Ammon's horn (tissue), 1 donor: ENCODE data around the gene AFF2.
"Not testable (repeated sequence)": the region's sequence is repeated elsewhere in the genome, so short reads cannot be mapped to it uniquely, and the experiment has no call there.

Source experiments
- DNase-seq: peaks from one replicate; pipeline ENCODE4 v3.0.0-alpha.2; 2016; ENCODE audit warnings: low spot score

Gene AFF2

GRCh38 chrX:148856505-148856904 lies 356.1 kb downstream of the AFF2 start:
- DNase-seq = no peak

GRCh38 chrX:148865277-148866210 lies 365.1 kb downstream of the AFF2 start:
- DNase-seq = no peak

- no peak for DNase-seq
These were observed 367.2 kb downstream of the AFF2 start for GRCh38 chrX:148867596-148867995.

GRCh38 chrX:148871422-148872160 lies 371.2 kb downstream of the AFF2 start:
- DNase-seq = peak; percentile 5

GRCh38 chrX:148872161-148872535 lies 371.7 kb downstream of the AFF2 start:
- DNase-seq = no peak

- DNase-seq = no peak
These were observed 372.5 kb downstream of the AFF2 start for GRCh38 chrX:148872881-148873280.

GRCh38 chrX:148874636-148875246 lies 374.3 kb downstream of the AFF2 start:
- no peak for DNase-seq

- no peak for DNase-seq
These were observed 378.0 kb downstream of the AFF2 start for GRCh38 chrX:148878371-148878770.

- DNase-seq = no peak
These were observed 384.8 kb downstream of the AFF2 start for GRCh38 chrX:148885203-148885602.

GRCh38 chrX:148893395-148893794 lies 393.0 kb downstream of the AFF2 start:
- DNase-seq = no peak

- DNase-seq = no peak
These were observed 402.2 kb downstream of the AFF2 start for GRCh38 chrX:148902581-148902980.

GRCh38 chrX:148903176-148903575 lies 402.8 kb downstream of the AFF2 start:
- no peak for DNase-seq

- no peak for DNase-seq
These were observed 404.1 kb downstream of the AFF2 start for GRCh38 chrX:148904421-148905111.

GRCh38 chrX:148905400-148905799 lies 405.0 kb downstream of the AFF2 start:
- no peak for DNase-seq

- DNase-seq = not testable (repeated sequence)
These were observed 406.2 kb downstream of the AFF2 start for GRCh38 chrX:148906628-148907027.

- no peak for DNase-seq
These were observed 409.3 kb downstream of the AFF2 start for GRCh38 chrX:148909758-148910157.

GRCh38 chrX:148913971-148914370 lies 413.6 kb downstream of the AFF2 start:
- DNase-seq = no peak

GRCh38 chrX:148914783-148915182 lies 414.4 kb downstream of the AFF2 start:
- no peak for DNase-seq

- DNase-seq = no peak
These were observed 415.1 kb downstream of the AFF2 start for GRCh38 chrX:148915474-148915873.

GRCh38 chrX:148917441-148917840 lies 417.0 kb downstream of the AFF2 start:
- no peak for DNase-seq

- DNase-seq = no peak
These were observed 423.2 kb downstream of the AFF2 start for GRCh38 chrX:148923631-148924030.

- DNase-seq = no peak
These were observed 426.0 kb downstream of the AFF2 start for GRCh38 chrX:148926371-148926770.
